GM23338 (cell line): ENCODE measurements around the gene RASA3.

Source experiments
- ETS1 ChIP-seq: IDR thresholded peaks from 2 replicates; pipeline ENCODE4 v1.6.1; 2016; ENCODE audit warnings: antibody characterized with exemption
- EZH2 ChIP-seq: fragments of 200-600 bp; sonication (generic); IDR thresholded peaks from one replicate; pipeline ENCODE4 v1.8.0; 2017; ENCODE audit warnings: antibody characterized with exemption, mild to moderate bottlenecking, low read depth; ENCODE audit not compliant: unreplicated experiment
- EZH2phosphoT487 ChIP-seq: fragments of 200-600 bp; sonication (generic); IDR thresholded peaks from one replicate; pipeline ENCODE4 v1.8.1; 2018; ENCODE audit warnings: antibody characterized with exemption; ENCODE audit not compliant: unreplicated experiment
- JUNB ChIP-seq: IDR thresholded peaks from one replicate; pipeline ENCODE4 v1.6.1; 2016; ENCODE audit warnings: antibody characterized with exemption; ENCODE audit not compliant: unreplicated experiment
- POLR2AphosphoS5 ChIP-seq: IDR thresholded peaks from 2 replicates; pipeline ENCODE4 v1.6.1; 2016; ENCODE audit warnings: antibody characterized with exemption, low read depth
- STAT1 ChIP-seq: IDR thresholded peaks from one replicate; pipeline ENCODE4 v1.6.1; 2016; ENCODE audit warnings: antibody characterized with exemption; ENCODE audit not compliant: unreplicated experiment
- ZNF331 ChIP-seq: fragments of 250-450 bp; sonication (Bioruptor Pico); IDR thresholded peaks from 2 replicates; pipeline ENCODE4 v1.5.0; 2020; ENCODE audit warnings: low read depth, mild to moderate bottlenecking, moderate library complexity
- TF ChIP-seq, protein P1 (sequence below), 2 experiments: fragments of 200-600 bp in 1 of 2; sonication (generic) in 1 of 2; conservative IDR thresholded peaks; 2 replicates each; pipeline versions ENCODE4 v1.5.1 to v1.6.1; 2016 to 2017; ENCODE audit warnings: antibody characterized with exemption in 2 of 2, low read depth in 2 of 2, mild to moderate bottlenecking in 2 of 2, moderate library complexity in 1 of 2
- TF ChIP-seq, protein P2 (sequence below): IDR thresholded peaks from one replicate; pipeline ENCODE4 v1.6.1; 2018; ENCODE audit warnings: antibody characterized with exemption; ENCODE audit not compliant: unreplicated experiment

DNA sequence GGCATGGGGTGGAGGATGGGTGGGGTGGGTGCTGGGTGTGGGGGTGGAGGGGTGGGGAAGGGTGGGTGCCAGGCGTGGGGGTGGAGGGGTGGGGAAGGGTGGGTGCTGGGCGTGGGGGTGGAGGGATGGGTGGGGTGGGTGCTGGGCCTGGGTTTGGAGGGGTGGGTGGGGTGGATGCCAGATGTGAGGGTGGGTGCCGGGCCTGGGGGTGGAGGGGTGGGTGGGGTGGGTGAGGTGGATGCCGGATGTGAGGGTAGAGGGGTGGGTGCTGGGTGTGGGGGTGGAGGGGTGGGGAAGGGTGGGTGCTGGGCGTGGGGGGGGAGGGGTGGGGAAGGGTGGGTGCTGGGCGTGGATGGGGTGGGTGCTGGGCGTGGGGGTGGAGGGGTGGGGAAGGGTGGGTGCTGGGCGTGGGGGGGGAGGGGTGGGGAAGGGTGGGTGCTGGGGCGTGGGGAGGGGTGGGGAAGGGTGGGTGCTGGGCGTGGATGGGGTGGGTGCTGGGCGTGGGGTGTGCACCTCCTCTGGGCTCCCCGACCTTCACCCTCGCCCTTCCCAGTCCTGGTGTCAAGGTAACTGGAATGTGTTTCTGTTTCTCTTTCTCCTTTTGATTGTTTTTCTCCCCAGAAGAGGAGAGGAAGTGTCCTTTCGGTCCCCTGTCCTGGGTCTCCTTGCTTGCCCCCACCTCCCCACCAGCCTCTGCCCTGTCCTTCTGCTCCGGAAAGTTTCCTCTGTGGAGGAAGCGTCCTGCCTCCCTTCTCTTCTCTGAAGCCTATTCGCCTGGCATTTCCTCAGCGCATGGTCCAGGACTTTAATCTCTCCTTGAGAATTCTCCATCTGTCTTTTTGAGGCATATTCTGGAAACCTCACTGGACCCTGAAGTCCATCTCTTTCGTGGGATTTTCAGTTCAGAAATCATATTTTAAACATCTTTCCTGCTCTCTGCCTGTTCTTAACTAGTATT, 23.8 kb upstream of the RASA3 start:
- TF ChIP-seq, protein P1, sequence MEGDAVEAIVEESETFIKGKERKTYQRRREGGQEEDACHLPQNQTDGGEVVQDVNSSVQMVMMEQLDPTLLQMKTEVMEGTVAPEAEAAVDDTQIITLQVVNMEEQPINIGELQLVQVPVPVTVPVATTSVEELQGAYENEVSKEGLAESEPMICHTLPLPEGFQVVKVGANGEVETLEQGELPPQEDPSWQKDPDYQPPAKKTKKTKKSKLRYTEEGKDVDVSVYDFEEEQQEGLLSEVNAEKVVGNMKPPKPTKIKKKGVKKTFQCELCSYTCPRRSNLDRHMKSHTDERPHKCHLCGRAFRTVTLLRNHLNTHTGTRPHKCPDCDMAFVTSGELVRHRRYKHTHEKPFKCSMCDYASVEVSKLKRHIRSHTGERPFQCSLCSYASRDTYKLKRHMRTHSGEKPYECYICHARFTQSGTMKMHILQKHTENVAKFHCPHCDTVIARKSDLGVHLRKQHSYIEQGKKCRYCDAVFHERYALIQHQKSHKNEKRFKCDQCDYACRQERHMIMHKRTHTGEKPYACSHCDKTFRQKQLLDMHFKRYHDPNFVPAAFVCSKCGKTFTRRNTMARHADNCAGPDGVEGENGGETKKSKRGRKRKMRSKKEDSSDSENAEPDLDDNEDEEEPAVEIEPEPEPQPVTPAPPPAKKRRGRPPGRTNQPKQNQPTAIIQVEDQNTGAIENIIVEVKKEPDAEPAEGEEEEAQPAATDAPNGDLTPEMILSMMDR (conservative IDR thresholded peaks at IDR 0.05; ENCODE audit: low read depth in 2 of 2): no peak
- TF ChIP-seq EZH2: no peak
- TF ChIP-seq, protein P2, sequence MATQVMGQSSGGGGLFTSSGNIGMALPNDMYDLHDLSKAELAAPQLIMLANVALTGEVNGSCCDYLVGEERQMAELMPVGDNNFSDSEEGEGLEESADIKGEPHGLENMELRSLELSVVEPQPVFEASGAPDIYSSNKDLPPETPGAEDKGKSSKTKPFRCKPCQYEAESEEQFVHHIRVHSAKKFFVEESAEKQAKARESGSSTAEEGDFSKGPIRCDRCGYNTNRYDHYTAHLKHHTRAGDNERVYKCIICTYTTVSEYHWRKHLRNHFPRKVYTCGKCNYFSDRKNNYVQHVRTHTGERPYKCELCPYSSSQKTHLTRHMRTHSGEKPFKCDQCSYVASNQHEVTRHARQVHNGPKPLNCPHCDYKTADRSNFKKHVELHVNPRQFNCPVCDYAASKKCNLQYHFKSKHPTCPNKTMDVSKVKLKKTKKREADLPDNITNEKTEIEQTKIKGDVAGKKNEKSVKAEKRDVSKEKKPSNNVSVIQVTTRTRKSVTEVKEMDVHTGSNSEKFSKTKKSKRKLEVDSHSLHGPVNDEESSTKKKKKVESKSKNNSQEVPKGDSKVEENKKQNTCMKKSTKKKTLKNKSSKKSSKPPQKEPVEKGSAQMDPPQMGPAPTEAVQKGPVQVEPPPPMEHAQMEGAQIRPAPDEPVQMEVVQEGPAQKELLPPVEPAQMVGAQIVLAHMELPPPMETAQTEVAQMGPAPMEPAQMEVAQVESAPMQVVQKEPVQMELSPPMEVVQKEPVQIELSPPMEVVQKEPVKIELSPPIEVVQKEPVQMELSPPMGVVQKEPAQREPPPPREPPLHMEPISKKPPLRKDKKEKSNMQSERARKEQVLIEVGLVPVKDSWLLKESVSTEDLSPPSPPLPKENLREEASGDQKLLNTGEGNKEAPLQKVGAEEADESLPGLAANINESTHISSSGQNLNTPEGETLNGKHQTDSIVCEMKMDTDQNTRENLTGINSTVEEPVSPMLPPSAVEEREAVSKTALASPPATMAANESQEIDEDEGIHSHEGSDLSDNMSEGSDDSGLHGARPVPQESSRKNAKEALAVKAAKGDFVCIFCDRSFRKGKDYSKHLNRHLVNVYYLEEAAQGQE: no peak
- TF ChIP-seq POLR2AphosphoS5: no peak
- TF ChIP-seq ETS1: no peak
- no peak for TF ChIP-seq JUNB
- no peak for TF ChIP-seq STAT1
- TF ChIP-seq ZNF331 (CRISPR knock-in tag): no peak
- TF ChIP-seq EZH2phosphoT487: no peak
